Skeletal muscle satellite cell (primary cell): ENCODE measurements around the gene MAPKAP1.

Source experiments
- H3K27me3 ChIP-seq: 2 replicates; pipeline ENCODE4 v1.7.0; 2013; ENCODE audit warnings: low read length; ENCODE audit not compliant: control insufficient read depth, insufficient read depth
- H3K36me3 ChIP-seq: 2 replicates; pipeline ENCODE4 v1.7.0; 2013; ENCODE audit warnings: mild to moderate bottlenecking, control low read depth, low read length; ENCODE audit not compliant: insufficient read depth
- H3K4me1 ChIP-seq: 2 replicates; pipeline ENCODE4 v1.7.0; 2013; ENCODE audit warnings: low read length; ENCODE audit not compliant: control insufficient read depth, insufficient read depth
- H3K4me2 ChIP-seq: 2 replicates; pipeline ENCODE4 v1.7.0; 2013; ENCODE audit warnings: mild to moderate bottlenecking, low read length
- H3K4me3 ChIP-seq: 2 replicates; pipeline ENCODE4 v1.7.0; 2013; ENCODE audit warnings: low read length
- H3K9ac ChIP-seq: 2 replicates; pipeline ENCODE4 v1.7.0; 2013; ENCODE audit warnings: mild to moderate bottlenecking, low read depth, low read length, moderate library complexity
- H3K9me3 ChIP-seq: replicated peaks from 2 replicates; pipeline ENCODE4 v1.7.0; 2013; ENCODE audit warnings: mild to moderate bottlenecking, control low read depth, low read length

The MAPKAP1 gene

GRCh38 chr9:125485471-125486151 lies 221.4 kb downstream of the MAPKAP1 start:
- H3K4me1 ChIP-seq = peaks cover 31% of the 10 kb centered on the region
- no peak overlapping the region for H3K9ac ChIP-seq
- H3K4me2 ChIP-seq = peak overlapping the region; percentile 11
- H3K36me3 ChIP-seq = peaks cover 6% of the 10 kb centered on the region
- H3K9me3 ChIP-seq = no peaks in the 10 kb centered on the region
- no peak overlapping the region for H3K4me3 ChIP-seq
- H3K27me3 ChIP-seq = no peaks in the 10 kb centered on the region

- H3K9me3 ChIP-seq = no peaks in the 10 kb centered on the region
- H3K4me2 ChIP-seq = peak overlapping the region; percentile 11
- no peak overlapping the region for H3K4me3 ChIP-seq
- no peaks in the 10 kb centered on the region for H3K27me3 ChIP-seq
- H3K9ac ChIP-seq = peak overlapping the region; percentile 0
- H3K36me3 ChIP-seq = peaks cover 14% of the 10 kb centered on the region
- H3K4me1 ChIP-seq = peaks cover 31% of the 10 kb centered on the region
Measured at GRCh38 chr9:125484350-125485282, 222.4 kb downstream of the MAPKAP1 start.

GRCh38 chr9:125483697-125484096 lies 223.3 kb downstream of the MAPKAP1 start:
- Histone ChIP-seq H3K4me2 (no peak overlapping the region), H3K9me3 (no peaks in the 10 kb centered on the region), H3K27me3 (no peaks in the 10 kb centered on the region), H3K4me1 (peaks cover 31% of the 10 kb centered on the region), H3K36me3 (peaks cover 14% of the 10 kb centered on the region), H3K9ac (no peak overlapping the region), H3K4me3 (no peak overlapping the region)

GRCh38 chr9:125479846-125480615 lies 227.0 kb downstream of the MAPKAP1 start:
- Histone ChIP-seq H3K36me3 (peaks cover 20% of the 10 kb centered on the region), H3K4me1 (peaks cover 9% of the 10 kb centered on the region), H3K9me3 (no peaks in the 10 kb centered on the region), H3K27me3 (no peaks in the 10 kb centered on the region), H3K4me2 (no peak overlapping the region), H3K9ac (no peak overlapping the region), H3K4me3 (no peak overlapping the region)

GRCh38 chr9:125477089-125477544 lies 229.9 kb downstream of the MAPKAP1 start:
- Histone ChIP-seq H3K9ac (no peak overlapping the region), H3K27me3 (no peaks in the 10 kb centered on the region), H3K4me1 (peaks cover 15% of the 10 kb centered on the region), H3K4me2 (no peak overlapping the region), H3K36me3 (peaks cover 20% of the 10 kb centered on the region), H3K4me3 (no peak overlapping the region), H3K9me3 (no peaks in the 10 kb centered on the region)

GRCh38 chr9:125476645-125477044 lies 230.4 kb downstream of the MAPKAP1 start:
- H3K9me3 ChIP-seq = no peaks in the 10 kb centered on the region
- H3K4me1 ChIP-seq = peaks cover 15% of the 10 kb centered on the region
- no peak overlapping the region for H3K9ac ChIP-seq
- H3K36me3 ChIP-seq = peaks cover 20% of the 10 kb centered on the region
- H3K4me3 ChIP-seq = no peak overlapping the region
- no peaks in the 10 kb centered on the region for H3K27me3 ChIP-seq
- no peak overlapping the region for H3K4me2 ChIP-seq

- Histone ChIP-seq H3K4me2 (no peak overlapping the region), H3K27me3 (no peaks in the 10 kb centered on the region), H3K36me3 (peaks cover 12% of the 10 kb centered on the region)
Measured at GRCh38 chr9:125475385-125475784, 231.6 kb downstream of the MAPKAP1 start.

GRCh38 chr9:125472926-125473701 lies 233.9 kb downstream of the MAPKAP1 start:
- no peaks in the 10 kb centered on the region for H3K9me3 ChIP-seq
- H3K4me1 ChIP-seq = peaks cover 15% of the 10 kb centered on the region
- H3K36me3 ChIP-seq = peaks cover 6% of the 10 kb centered on the region
- no peak overlapping the region for H3K9ac ChIP-seq
- no peak overlapping the region for H3K4me3 ChIP-seq
- H3K27me3 ChIP-seq = no peaks in the 10 kb centered on the region
- peak overlapping the region; percentile 42 for H3K4me2 ChIP-seq

More at GRCh38 chr9:125475385-125475784, 231.6 kb downstream of the MAPKAP1 start:
- no peaks in the 10 kb centered on the region for H3K9me3 ChIP-seq
- H3K4me1 ChIP-seq = peaks cover 15% of the 10 kb centered on the region
- no peak overlapping the region for H3K9ac ChIP-seq
- no peak overlapping the region for H3K4me3 ChIP-seq

- Histone ChIP-seq H3K4me1 (peaks cover 15% of the 10 kb centered on the region), H3K4me2 (peak overlapping the region; percentile 42), H3K9me3 (no peaks in the 10 kb centered on the region), H3K4me3 (no peak overlapping the region), H3K9ac (no peak overlapping the region), H3K27me3 (no peaks in the 10 kb centered on the region), H3K36me3 (peaks cover 6% of the 10 kb centered on the region)
Measured at GRCh38 chr9:125472562-125472925, 234.5 kb downstream of the MAPKAP1 start.

GRCh38 chr9:125470767-125471580 lies 236.0 kb downstream of the MAPKAP1 start:
- no peaks in the 10 kb centered on the region for H3K9me3 ChIP-seq
- H3K4me3 ChIP-seq = no peak overlapping the region
- H3K4me1 ChIP-seq = peaks cover 15% of the 10 kb centered on the region
- no peak overlapping the region for H3K4me2 ChIP-seq
- H3K9ac ChIP-seq = no peak overlapping the region
- peaks cover 7% of the 10 kb centered on the region for H3K36me3 ChIP-seq
- no peaks in the 10 kb centered on the region for H3K27me3 ChIP-seq
